ENCODE measurements around the gene ZSWIM8.

ZSWIM8 gene

DNA sequence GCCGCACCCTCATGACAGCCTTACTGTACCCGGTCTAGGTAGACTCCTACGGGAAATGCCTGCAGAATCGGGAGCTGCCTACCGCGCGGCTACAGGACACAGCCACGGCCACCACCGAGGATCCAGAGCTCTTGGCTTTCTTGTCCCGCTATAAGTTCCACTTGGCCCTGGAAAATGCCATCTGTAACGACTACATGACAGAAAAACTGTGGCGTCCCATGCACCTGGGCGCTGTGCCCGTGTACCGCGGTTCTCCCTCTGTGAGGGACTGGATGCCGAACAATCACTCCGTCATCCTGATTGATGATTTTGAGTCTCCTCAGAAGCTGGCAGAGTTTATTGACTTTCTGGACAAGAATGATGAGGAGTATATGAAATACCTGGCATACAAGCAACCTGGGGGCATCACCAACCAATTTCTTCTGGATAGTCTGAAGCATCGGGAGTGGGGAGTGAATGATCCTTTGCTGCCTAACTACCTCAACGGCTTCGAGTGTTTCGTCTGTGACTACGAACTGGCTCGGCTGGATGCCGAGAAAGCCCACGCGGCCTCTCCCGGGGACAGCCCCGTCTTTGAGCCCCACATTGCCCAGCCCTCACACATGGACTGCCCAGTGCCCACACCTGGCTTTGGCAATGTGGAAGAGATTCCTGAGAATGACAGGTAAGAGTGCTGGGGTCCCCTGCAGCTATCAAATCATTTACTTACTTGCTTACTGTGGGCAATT is 12.1 kb upstream of the ZSWIM8 start:
- H3K4me3 ChIP-seq (ENCODE audit: low read depth, low read length), result peak overlapping the region; percentile 66
- DNase-seq (ENCODE audit: low read depth), result no peak
- TF ChIP-seq, protein P1, sequence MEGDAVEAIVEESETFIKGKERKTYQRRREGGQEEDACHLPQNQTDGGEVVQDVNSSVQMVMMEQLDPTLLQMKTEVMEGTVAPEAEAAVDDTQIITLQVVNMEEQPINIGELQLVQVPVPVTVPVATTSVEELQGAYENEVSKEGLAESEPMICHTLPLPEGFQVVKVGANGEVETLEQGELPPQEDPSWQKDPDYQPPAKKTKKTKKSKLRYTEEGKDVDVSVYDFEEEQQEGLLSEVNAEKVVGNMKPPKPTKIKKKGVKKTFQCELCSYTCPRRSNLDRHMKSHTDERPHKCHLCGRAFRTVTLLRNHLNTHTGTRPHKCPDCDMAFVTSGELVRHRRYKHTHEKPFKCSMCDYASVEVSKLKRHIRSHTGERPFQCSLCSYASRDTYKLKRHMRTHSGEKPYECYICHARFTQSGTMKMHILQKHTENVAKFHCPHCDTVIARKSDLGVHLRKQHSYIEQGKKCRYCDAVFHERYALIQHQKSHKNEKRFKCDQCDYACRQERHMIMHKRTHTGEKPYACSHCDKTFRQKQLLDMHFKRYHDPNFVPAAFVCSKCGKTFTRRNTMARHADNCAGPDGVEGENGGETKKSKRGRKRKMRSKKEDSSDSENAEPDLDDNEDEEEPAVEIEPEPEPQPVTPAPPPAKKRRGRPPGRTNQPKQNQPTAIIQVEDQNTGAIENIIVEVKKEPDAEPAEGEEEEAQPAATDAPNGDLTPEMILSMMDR (IDR thresholded peaks at IDR 0.05; ENCODE audit: low read depth, low read length, missing control alignments), result no peak

DNA sequence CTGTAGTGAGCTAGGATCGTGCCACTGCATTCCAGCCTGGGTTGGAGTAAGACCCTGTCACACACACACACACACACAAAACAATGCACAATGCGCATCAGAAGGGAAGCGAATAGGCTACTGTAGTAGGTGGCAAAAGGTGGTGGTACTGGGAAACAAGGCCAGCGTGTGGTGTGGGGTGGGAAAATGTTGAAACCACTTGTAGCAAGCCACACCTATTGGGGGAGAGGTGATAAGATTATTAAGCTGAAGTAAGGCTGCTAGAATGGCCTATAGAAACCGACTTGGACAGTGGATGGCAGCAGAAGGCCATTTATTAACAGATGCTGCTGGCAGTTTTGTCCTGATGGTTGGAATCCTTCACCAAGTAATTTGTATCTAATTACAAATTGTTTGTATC is 10.8 kb upstream of the ZSWIM8 start:
- no peak for DNase-seq (ENCODE audit: low read depth)
- H3K4me3 ChIP-seq (ENCODE audit: low read depth, low read length), result peak overlapping the region; percentile 66
- TF ChIP-seq, protein P1 (IDR thresholded peaks at IDR 0.05; ENCODE audit: low read depth, low read length, missing control alignments), result peak; percentile 2

DNA sequence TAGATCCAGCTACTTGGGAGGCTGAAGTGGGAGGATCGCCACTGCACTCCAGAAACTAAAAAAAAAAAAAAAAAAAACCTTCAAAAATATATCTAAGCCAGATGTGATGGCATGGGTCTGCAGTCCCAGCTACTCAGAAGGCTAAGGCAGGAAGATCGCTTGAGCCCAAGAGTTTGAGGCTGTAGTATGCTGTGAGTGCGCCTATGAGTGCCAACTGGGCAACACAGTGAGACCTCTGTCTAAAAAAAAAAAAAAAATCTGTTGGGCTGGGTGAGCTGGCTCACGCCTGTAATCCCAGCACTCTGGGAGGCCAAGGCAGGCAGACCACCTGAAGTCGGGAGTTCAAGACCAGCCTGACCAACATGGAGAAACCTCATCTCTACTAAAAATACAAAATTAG is 6.4 kb upstream of the ZSWIM8 start:
- TF ChIP-seq, protein P1 (IDR thresholded peaks at IDR 0.05; ENCODE audit: low read depth, low read length, missing control alignments), result no peak
- no peak overlapping the region for H3K4me3 ChIP-seq (ENCODE audit: low read depth, low read length)
- DNase-seq (ENCODE audit: low read depth), result no peak

DNA sequence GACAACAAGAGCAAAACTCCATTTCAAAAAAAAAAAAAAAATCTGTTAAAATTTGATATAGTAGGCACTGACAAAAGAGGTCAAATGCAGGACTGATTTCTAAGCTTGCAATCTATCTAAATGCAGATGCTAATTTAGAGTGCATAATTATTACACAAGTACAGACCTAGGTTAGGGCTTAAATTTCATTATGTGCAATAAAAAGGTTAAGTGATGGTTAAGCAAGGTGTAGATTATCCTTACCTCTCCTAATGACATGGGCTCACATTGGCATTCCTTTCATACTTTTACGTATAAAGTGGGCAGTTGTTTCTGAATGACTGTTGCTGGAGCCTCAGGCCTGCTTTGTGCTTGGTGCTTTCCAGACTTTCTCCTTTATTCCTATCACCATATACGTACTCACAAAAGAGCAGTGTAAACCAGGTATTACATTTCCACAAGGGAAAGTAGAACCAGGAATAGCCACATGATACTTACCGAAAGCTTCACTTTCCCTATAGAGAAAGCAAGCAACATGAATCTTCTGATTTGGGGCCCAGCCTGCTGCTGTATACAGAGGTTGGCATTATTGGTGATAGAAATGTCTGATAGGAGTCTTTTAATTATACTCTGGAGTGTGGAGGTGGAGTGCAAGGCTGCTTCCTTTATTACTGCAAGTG is 5.7 kb upstream of the ZSWIM8 start:
- no peak overlapping the region for H3K4me3 ChIP-seq (ENCODE audit: low read depth, low read length)
- TF ChIP-seq, protein P1 (IDR thresholded peaks at IDR 0.05; ENCODE audit: low read depth, low read length, missing control alignments), result no peak
- no peak for DNase-seq (ENCODE audit: low read depth)

DNA sequence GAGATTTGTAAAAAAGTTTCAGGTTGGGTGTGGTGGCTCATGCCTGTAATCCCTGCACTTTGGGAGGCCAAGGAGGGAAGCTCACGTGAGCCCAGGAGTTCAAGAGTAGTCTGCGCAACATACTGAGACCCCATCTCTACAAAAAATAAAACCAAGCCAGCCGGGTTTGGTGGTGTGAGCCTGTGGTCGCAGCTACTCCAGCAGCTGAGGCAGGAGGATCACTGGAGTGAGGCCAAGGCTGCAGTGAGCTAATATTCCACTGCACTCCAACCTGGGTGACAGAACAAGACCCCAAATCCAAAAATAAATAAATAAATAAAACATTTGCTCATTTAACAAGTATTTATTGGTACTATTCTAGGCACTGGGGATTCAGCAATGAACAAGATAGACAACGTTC is 5.1 kb upstream of the ZSWIM8 start:
- TF ChIP-seq, protein P1 (IDR thresholded peaks at IDR 0.05; ENCODE audit: low read depth, low read length, missing control alignments), result no peak
- no peak overlapping the region; the same call in 1 of the 2 replicates for H3K4me3 ChIP-seq (ENCODE audit: low read depth, low read length)
- no peak for DNase-seq (ENCODE audit: low read depth)

DNA sequence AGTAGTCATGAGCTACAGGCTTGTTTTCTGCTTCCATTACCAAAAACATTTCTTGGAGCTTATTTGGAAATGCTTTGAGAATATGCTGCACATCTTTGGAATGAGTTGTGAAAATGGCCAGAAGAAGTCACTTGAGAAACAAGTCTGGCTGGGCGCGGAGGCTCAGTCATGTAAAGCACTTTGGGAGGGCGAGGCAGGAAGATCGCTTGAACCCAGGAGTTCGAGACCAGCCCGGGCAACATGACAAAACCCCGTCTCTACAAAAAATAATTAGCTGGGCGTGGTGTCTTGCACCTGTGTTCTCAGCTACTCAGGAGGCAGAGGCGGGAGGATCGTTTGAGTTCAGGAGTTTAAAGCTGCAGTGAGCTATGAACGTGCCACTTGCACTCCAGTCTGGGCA is 4.4 kb upstream of the ZSWIM8 start:
- peak overlapping the region; percentile 93 for H3K4me3 ChIP-seq (ENCODE audit: low read depth, low read length)
- TF ChIP-seq, protein P1 (IDR thresholded peaks at IDR 0.05; ENCODE audit: low read depth, low read length, missing control alignments), result no peak
- DNase-seq (ENCODE audit: low read depth), result no peak

DNA sequence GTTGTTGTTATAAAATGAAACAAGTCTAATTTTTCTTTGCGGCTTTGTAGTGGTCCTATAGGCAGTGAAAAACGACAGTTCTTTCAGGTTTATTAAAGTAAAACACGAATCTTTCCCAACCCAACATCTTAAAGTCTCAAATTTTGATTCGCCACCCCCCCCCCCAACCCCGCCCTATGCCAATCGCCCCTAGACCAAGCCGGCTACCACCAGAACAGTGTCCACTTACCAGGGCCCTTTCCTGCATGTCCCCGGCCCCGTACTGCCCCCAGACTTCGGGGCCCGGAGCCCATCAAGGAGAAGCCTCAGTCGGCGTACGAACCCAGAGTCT is 3.9 kb upstream of the ZSWIM8 start:
- H3K4me3 ChIP-seq (ENCODE audit: low read depth, low read length), result peak overlapping the region; percentile 93
- no peak for DNase-seq (ENCODE audit: low read depth)
- TF ChIP-seq, protein P1 (IDR thresholded peaks at IDR 0.05; ENCODE audit: low read depth, low read length, missing control alignments), result no peak
